Gastrocnemius medialis (tissue), 4 donors: ENCODE measurements around the gene SERTAD3.

Experiments used
- CTCF ChIP-seq, 5 experiments: fragments of 450-650 bp in 3 of 5; fragments of 200-600 bp in 2 of 5; sonication (generic) in 2 of 5; IDR thresholded peaks in 4 of 5; conservative IDR thresholded peaks in 1 of 5; 1 replicate in 4 of 5; 2 replicates in 1 of 5; pipeline ENCODE4 v1.5.1; 2016 to 2019; ENCODE audit warnings: antibody characterized with exemption in 5 of 5, mild to moderate bottlenecking in 3 of 5, moderate library complexity in 3 of 5
- POLR2A ChIP-seq, 2 donors: fragments of 450-650 bp; IDR thresholded peaks; one replicate each; pipeline ENCODE4 v1.6.1; 2017; ENCODE audit warnings: antibody characterized with exemption in 2 of 2, mild to moderate bottlenecking in 2 of 2, moderate library complexity in 2 of 2

GRCh38 chr19:40393894-40394815 lies 50.0 kb downstream of the SERTAD3 start:
- TF ChIP-seq CTCF (IDR thresholded peaks at IDR 0.05 in 4 of 5, conservative IDR thresholded peaks at IDR 0.05 in 1 of 5) (no peak), POLR2A (IDR thresholded peaks at IDR 0.05) (no peak)
